Heart right ventricle (tissue), 16 donors: Measurements from ENCODE around the gene FHIT. TPM values are rescaled to one million over a fixed set of nuclear protein-coding genes. Genes with fewer than 3 reads are reported as not detected.

Source experiments
- ATAC-seq, 8 donors: fragments of 200-7000 bp; cut with Tn5 transposase; one replicate each; pipeline ENCODE4 v1.9.1; 2020; ENCODE audit warnings: mild to moderate bottlenecking in 8 of 8, moderate library complexity in 8 of 8, moderate number of reproducible peaks in 1 of 8
- DNase-seq, 2 donors: peaks; one replicate each; pipeline ENCODE4 v3.0.0-alpha.2; 2020
- H3K27ac ChIP-seq, 10 donors: fragments of 200-600 bp; sonication (generic) in 2 of 10; one replicate each; pipeline versions ENCODE4 v1.5.0 to v1.8.0; 2020 to 2022; ENCODE audit warnings: mild to moderate bottlenecking in 3 of 10
- H3K27me3 ChIP-seq, 7 donors: fragments of 200-600 bp; one replicate each; pipeline ENCODE4 v1.8.0; 2021 to 2022; ENCODE audit warnings: mild to moderate bottlenecking in 2 of 7
- H3K36me3 ChIP-seq, 9 donors: fragments of 200-600 bp; sonication (generic) in 1 of 9; one replicate each; pipeline versions ENCODE4 v1.5.0 to v1.8.0; 2020 to 2022; ENCODE audit warnings: mild to moderate bottlenecking in 2 of 9
- H3K4me1 ChIP-seq, 9 donors: fragments of 200-600 bp; sonication (generic) in 1 of 9; one replicate each; pipeline versions ENCODE4 v1.5.0 to v1.8.0; 2020 to 2022; ENCODE audit warnings: mild to moderate bottlenecking in 4 of 9
- H3K4me3 ChIP-seq, 10 donors: fragments of 200-600 bp; sonication (generic) in 2 of 10; one replicate each; pipeline versions ENCODE4 v1.5.0 to v1.8.0; 2020 to 2022; ENCODE audit warnings: mild to moderate bottlenecking in 7 of 10, moderate library complexity in 2 of 10
- H3K9me3 ChIP-seq, 11 donors: fragments of 200-600 bp in 10 of 11; sonication (generic) in 2 of 11; one replicate each; pipeline versions ENCODE4 v1.5.0 to v1.8.0; 2013 to 2022; ENCODE audit warnings: mild to moderate bottlenecking in 2 of 11, control low read depth in 1 of 11, moderate library complexity in 1 of 11
- WGBS, 2 donors: extraction: QIAGEN DNeasy Blood & Tissue Kit; methylation state at CpG; one replicate each; pipeline ENCODE4 v1.1.7; 2013; ENCODE audit warnings: inconsistent platforms in 1 of 2; 5-methylcytosine and 5-hydroxymethylcytosine counted together
- intact Hi-C, 10 donors: fragments of 100-400 bp; cut with DNase I; formaldehyde crosslinking; loops; one replicate each; pipeline versions ENCODE4 v1.11.1 to v1.14.2; 2022
- polyA plus RNA-seq, 2 donors: library from polyadenylated mRNA; stranded (reverse); fragments of 200-250 nt; gene quantifications; one replicate each; pipeline ENCODE4 v1.2.3, GENCODE V29; 2013
- total RNA-seq, 10 donors: library from RNA; stranded (reverse); fragmentation: NEBNext Ultra II Directional in 3 of 10; extraction: Animal tissue kit (Norgen Biotek cat#: 25700) in 3 of 10; gene quantifications; one replicate each; pipeline versions ENCODE4 v1.2.1 to v1.2.4, GENCODE V29; 2021 to 2023
- TF ChIP-seq, protein P1 (sequence below), 9 donors: fragments of 200-600 bp; sonication (generic) in 2 of 9; IDR thresholded peaks; one replicate each; pipeline versions ENCODE4 v1.5.0 to v1.8.0; 2021 to 2022; ENCODE audit warnings: antibody characterized with exemption in 9 of 9, mild to moderate bottlenecking in 5 of 9, moderate library complexity in 1 of 9
- donor health status: Arrhythmogenic right ventricular cardiomyopathy.
- donor health status: ischemic (EF 13 %, LVEDD 7.1; RV severe dilation, severe dysfunction).
- donor health status: healthy with polysubstance abuse.
- donor health status: DM: no; HTN: yes; CAD: no.
- donor health status: DM: no; HTN: no; CAD: no.
- donor health status: ischemic (EF 25% LVEDD 6.9; RV normal size, moderate dysfunction).
- donor health status: ischemic (EF 25% LVEDD 5.7; RV mildly dilated, moderate dysfunction).
- donor health status: healthy.
- donor health status: DM: yes; HTN: yes; CAD: no.
- donor health status: Ischemic cardiomyopathy.
- donor health status: ischemic (EF 35%, LVEDD 5.7; RV mildly dilated, moderate dysfunction).
- donor health status: nonischemic (EF 11% LVEDD 7.7; RV severe dilation, severe dysfunction).
- donor health status: DM: yes; HTN: yes; CAD: no.
- donor health status: PGD.
- donor health status: ischemic (EF 29% LVEDD 5.4; RV normal size, mild dysfunction).
- donor health status: nonischemic (EF 23%, LVEDD 6.1; RV moderate dilation, normal function).

The FHIT gene
- total and polyA plus RNA-seq, 12 donors = 4.7 to 25.5 (median 18.3) TPM

- Histone ChIP-seq H3K4me3 (no peak overlapping the region), H3K36me3 (no peaks in the 10 kb centered on the region), H3K27ac (no peak overlapping the region), H3K9me3 (no peaks in the 10 kb centered on the region), H3K4me1 (peaks cover 0 to 13% (median 0%) of the 10 kb centered on the region in 9 donors), H3K27me3 (no peaks in the 10 kb centered on the region)
- TF ChIP-seq, protein P1, sequence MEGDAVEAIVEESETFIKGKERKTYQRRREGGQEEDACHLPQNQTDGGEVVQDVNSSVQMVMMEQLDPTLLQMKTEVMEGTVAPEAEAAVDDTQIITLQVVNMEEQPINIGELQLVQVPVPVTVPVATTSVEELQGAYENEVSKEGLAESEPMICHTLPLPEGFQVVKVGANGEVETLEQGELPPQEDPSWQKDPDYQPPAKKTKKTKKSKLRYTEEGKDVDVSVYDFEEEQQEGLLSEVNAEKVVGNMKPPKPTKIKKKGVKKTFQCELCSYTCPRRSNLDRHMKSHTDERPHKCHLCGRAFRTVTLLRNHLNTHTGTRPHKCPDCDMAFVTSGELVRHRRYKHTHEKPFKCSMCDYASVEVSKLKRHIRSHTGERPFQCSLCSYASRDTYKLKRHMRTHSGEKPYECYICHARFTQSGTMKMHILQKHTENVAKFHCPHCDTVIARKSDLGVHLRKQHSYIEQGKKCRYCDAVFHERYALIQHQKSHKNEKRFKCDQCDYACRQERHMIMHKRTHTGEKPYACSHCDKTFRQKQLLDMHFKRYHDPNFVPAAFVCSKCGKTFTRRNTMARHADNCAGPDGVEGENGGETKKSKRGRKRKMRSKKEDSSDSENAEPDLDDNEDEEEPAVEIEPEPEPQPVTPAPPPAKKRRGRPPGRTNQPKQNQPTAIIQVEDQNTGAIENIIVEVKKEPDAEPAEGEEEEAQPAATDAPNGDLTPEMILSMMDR (IDR thresholded peaks at IDR 0.05) = no peak
- ATAC-seq = no peak
- 80 to 88% methylated on average over 3 of the region's 3 CpGs for whole genome bisulfite sequencing, 2 donors
- no peak for DNase-seq
- intact Hi-C loops = no loop called here
Measured at GRCh38 chr3:60225848-60226247, 1025.4 kb downstream of the FHIT start.

- ATAC-seq (no peak), DNase-seq (no peak)
- H3K36me3 ChIP-seq = no peaks in the 10 kb centered on the region
- WGBS, 2 donors = 89 to 96% methylated on average over 4 of the region's 4 CpGs
- no peaks in the 10 kb centered on the region for H3K9me3 ChIP-seq
- TF ChIP-seq, protein P1 (IDR thresholded peaks at IDR 0.05) = no peak
- H3K4me1 ChIP-seq = peaks cover 0 to 12% (median 0%) of the 10 kb centered on the region in 9 donors
- no peaks in the 10 kb centered on the region for H3K27me3 ChIP-seq
- no peak overlapping the region for H3K27ac ChIP-seq
- intact Hi-C loops = no loop called here
- no peak overlapping the region for H3K4me3 ChIP-seq
Measured at GRCh38 chr3:60220768-60221167, 1030.5 kb downstream of the FHIT start.

DNA sequence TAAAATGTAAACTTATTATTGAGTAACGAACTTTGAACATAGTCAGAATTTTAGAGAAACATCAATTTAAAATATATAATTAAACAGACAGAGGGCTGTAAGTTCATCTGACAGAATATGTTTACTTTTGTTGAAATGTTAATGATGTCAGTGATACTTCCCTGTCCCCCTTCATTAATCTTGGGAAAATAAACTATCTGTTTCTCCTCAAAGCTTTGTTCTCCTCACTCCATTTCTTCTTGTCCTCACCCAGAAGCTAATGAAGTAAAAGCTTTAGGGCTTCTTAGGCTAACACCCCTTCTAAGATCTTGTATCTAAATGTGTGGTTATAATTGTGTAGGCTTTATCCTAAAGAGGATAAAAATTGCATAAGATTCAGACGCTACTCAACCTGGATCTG, 1031.8 kb downstream of the FHIT start:
- TF ChIP-seq, protein P1 (IDR thresholded peaks at IDR 0.05) = no peak
- H3K4me1 ChIP-seq = peaks cover 0 to 12% (median 0%) of the 10 kb centered on the region in 9 donors

DNA sequence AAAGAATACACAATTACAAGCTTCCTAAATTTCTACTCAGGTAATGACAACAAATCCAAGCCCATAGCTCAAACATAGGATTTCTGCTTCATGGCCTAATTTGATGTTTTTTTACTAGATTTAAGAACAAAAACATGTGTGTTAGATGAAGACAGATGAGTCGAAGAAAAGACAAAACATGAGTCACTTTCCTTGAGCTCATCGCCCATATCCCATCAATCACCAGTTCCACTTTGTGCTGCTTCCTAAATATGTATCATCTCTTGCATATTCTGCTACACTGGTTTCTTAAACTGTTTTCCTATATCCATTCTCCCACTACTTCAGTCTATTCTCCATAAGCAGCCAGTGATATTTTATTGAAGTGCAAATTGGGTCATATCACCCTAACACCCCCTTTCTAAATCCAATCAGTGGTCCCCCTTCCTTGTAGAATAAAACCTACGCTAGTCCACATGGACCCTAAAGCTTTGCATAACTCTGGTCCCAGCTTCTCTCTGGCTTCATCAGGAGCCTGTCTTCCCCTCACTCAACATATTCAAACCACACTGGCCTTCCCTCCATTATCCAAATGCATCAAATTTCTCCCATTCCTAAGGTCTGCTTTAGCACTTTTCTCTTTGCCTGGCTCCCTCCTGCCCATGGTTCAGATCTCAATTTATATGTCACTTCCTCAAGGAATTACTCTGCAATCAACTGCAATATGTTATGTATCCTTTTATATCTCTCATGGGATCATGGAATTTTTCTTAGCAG, 1033.9 kb downstream of the FHIT start:
- Histone ChIP-seq H3K27me3 (no peaks in the 10 kb centered on the region), H3K9me3 (no peaks in the 10 kb centered on the region), H3K4me3 (no peak overlapping the region), H3K4me1 (peaks cover 0 to 12% (median 0%) of the 10 kb centered on the region in 9 donors), H3K36me3 (no peaks in the 10 kb centered on the region), H3K27ac (no peak overlapping the region)
- DNase-seq (no peak), ATAC-seq (no peak)
- WGBS, 2 donors = 80 to 87% methylated on average over 3 of the region's 3 CpGs
- intact Hi-C loops = no loop called here
- TF ChIP-seq, protein P1 (IDR thresholded peaks at IDR 0.05) = no peak

More for the DNA sequence above, 1031.8 kb downstream of the FHIT start:
- Histone ChIP-seq H3K36me3 (no peaks in the 10 kb centered on the region), H3K27me3 (no peaks in the 10 kb centered on the region), H3K27ac (no peak overlapping the region), H3K9me3 (no peaks in the 10 kb centered on the region), H3K4me3 (no peak overlapping the region)
- WGBS, 2 donors = 87 to 88% methylated on average over 2 of the region's 2 CpGs
- no peak for ATAC-seq
- no peak for DNase-seq
- intact Hi-C loops = no loop called here
